ENCODE data around the gene TEKT3. TPM values are rescaled to one million over a fixed set of nuclear protein-coding genes. Genes with fewer than 3 reads are reported as not detected.

The TEKT3 gene
- total RNA-seq, 6 experiments from 2014 or later: not detected

DNA sequence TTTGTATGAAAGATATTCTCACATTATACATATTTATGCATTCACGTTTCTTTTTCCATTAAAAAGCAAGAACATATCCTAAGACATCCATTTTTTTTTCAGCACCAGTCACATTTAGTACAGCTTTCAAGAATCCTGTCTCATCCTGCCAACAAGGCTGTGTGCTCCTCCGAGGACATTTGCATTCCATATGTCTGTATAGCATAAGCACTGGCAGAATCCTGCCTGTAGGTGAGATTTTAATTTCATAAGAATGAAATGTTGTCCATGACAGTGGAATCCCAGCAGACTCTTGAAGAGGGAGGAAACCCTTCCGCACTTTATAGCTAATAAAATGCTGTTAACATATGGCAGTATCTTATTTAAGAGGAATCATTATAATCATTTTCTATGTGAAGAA is 73.4 kb downstream of the TEKT3 start:
- Histone ChIP-seq H3K4me1 (no peaks in the 10 kb centered on the region), H3K4me3 (no peak overlapping the region), H3K9me3 (no peaks in the 10 kb centered on the region), H3K27me3 (no peaks in the 10 kb centered on the region), H3K27ac (no peak overlapping the region), H3K36me3 (no peaks in the 10 kb centered on the region)
- WGBS (ENCODE audit: insufficient coverage, low coverage, low lambda C conversion rate, missing lambda C conversion rate): 51% methylated on average over 2 of the region's 3 CpGs
- intact Hi-C loops (cut with DNase I): loop anchor here in 1 of 2 donors (10.0 kb wide), 1 partner anchor 237 kb away; no protein-coding TSS in a partner anchor
- ATAC-seq (no peak), DNase-seq (no peak)
- TF ChIP-seq POLR2A (IDR thresholded peaks at IDR 0.05): no peak
- TF ChIP-seq, protein P1, sequence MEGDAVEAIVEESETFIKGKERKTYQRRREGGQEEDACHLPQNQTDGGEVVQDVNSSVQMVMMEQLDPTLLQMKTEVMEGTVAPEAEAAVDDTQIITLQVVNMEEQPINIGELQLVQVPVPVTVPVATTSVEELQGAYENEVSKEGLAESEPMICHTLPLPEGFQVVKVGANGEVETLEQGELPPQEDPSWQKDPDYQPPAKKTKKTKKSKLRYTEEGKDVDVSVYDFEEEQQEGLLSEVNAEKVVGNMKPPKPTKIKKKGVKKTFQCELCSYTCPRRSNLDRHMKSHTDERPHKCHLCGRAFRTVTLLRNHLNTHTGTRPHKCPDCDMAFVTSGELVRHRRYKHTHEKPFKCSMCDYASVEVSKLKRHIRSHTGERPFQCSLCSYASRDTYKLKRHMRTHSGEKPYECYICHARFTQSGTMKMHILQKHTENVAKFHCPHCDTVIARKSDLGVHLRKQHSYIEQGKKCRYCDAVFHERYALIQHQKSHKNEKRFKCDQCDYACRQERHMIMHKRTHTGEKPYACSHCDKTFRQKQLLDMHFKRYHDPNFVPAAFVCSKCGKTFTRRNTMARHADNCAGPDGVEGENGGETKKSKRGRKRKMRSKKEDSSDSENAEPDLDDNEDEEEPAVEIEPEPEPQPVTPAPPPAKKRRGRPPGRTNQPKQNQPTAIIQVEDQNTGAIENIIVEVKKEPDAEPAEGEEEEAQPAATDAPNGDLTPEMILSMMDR (IDR thresholded peaks at IDR 0.05): no peak

DNA sequence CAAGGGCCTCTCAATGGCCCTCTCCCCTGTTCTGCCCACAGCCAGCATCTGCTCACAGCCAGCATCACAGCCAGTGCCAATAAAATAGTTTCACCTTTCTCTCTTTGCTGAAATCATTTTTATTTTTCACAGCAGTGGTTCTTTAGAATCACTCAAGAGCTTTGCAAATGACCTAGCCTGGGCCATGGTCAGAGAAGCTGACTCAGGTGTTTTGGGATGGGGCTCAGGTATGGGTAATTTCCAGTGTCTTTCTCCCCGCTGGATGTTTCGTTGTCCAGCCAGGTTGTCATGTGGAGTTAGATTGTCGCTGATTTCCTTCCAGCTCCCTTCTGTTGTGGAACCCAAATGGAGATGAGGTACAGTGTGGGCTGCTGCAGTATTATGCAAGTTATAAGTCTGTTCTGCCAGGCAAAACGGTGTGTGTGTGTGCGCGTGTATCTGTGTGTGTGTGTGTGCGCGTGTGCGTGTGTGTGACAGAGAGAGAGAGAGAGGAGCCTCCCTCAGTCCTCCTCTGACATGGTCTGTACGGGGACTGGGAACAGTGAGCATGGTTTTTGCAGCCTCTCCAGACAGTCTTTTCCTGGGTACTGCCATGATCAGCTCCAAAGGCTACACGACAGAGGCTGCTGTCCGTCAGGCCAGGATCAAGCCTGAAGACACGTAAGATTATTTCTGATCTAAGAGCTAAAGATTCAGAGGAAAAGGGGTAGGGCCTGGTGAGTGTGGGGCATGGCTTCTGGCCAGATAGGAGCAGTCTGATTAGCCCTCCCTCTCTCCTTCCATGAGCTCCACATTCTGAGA is 74.9 kb downstream of the TEKT3 start:
- H3K4me1 ChIP-seq: peaks cover 0 to under 1% (median 0%) of the 10 kb centered on the region in 4 donors
- 68% methylated on average over 11 of the region's 13 CpGs for WGBS (ENCODE audit: insufficient coverage, low coverage, low lambda C conversion rate, missing lambda C conversion rate)
- no peak for DNase-seq
- H3K27me3 ChIP-seq: no peaks in the 10 kb centered on the region
- no peak for ATAC-seq
- TF ChIP-seq, protein P1 (IDR thresholded peaks at IDR 0.05): no peak
- no peak for TF ChIP-seq POLR2A (IDR thresholded peaks at IDR 0.05)
- no peak overlapping the region for H3K27ac ChIP-seq
- no peaks in the 10 kb centered on the region for H3K9me3 ChIP-seq
- no peak overlapping the region for H3K4me3 ChIP-seq
- intact Hi-C loops (cut with DNase I): loop anchor here in 1 of 2 donors (10.0 kb wide), 1 partner anchor 238 kb away; no protein-coding TSS in a partner anchor
- H3K36me3 ChIP-seq: no peaks in the 10 kb centered on the region

DNA sequence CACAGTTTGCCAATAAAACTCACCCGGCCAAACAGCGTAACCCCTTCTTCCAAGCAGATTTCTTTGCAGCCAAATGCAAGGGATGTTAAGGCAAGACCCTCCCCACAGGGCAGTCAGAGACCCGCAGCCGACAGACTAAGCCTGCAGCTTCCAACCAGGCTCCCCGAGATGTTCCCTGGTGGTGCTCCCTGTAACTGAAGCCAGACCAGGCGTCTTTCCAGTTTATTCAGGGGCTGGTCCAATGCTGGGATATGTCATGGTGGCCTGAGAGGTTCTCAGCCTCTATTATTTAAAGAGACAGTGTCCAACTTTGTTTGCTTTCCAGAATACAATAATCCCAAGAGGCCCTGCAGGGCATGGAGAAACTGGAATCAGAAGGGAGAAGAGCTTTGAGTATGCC is 76.3 kb downstream of the TEKT3 start, which contains the start of gene PMP22:
Gene PMP22, minus strand, starts transcription at position 196 of the 400 bp plus-strand sequence. CDS start 4,599 bp downstream, outside the sequence.
- no peak for DNase-seq
- H3K36me3 ChIP-seq: no peaks in the 10 kb centered on the region
- no peak for ATAC-seq
- TF ChIP-seq, protein P1 (IDR thresholded peaks at IDR 0.05): no peak
- no peak for TF ChIP-seq POLR2A (IDR thresholded peaks at IDR 0.05)
- intact Hi-C loops (cut with DNase I): loop anchor here in 1 of 2 donors (10.0 kb wide), 1 partner anchor 240 kb away; no protein-coding TSS in a partner anchor
- no peaks in the 10 kb centered on the region for H3K27me3 ChIP-seq
- no peaks in the 10 kb centered on the region for H3K9me3 ChIP-seq
- H3K4me1 ChIP-seq: peaks cover 0 to 7% (median 0%) of the 10 kb centered on the region in 4 donors
- H3K4me3 ChIP-seq: no peak within 1 kb of the TSS
- 78% methylated on average over 3 of the region's 6 CpGs for WGBS (ENCODE audit: insufficient coverage, low coverage, low lambda C conversion rate, missing lambda C conversion rate)
- H3K27ac ChIP-seq: no peak within 1 kb of the TSS

DNA sequence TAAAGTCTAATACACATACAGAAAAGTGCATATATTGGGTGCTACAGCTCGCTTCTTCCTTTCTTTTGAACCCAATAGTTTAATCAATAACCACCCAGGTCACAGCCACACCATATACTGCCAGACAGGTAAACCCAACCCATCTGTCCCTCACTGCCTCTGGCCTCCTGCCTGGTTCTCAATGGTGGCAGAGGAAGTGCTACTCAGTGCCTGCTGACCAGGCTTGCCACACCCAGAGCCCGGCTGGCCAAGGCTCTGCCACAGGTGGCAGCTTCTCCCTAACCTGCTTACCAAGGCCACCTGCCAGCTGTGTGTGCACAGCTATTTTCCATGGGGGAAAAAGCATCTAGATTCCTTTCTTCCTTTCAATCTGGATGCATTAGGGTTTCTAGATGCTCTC is 76.9 kb downstream of the TEKT3 start:
- no peaks in the 10 kb centered on the region for H3K27me3 ChIP-seq
- no peaks in the 10 kb centered on the region for H3K36me3 ChIP-seq
- peak; percentile 35 to 59 (median 54) for DNase-seq
- TF ChIP-seq POLR2A (IDR thresholded peaks at IDR 0.05): no peak
- TF ChIP-seq, protein P1 (IDR thresholded peaks at IDR 0.05): no peak
- 32% methylated on average over 2 of the region's 2 CpGs for WGBS (ENCODE audit: insufficient coverage, low coverage, low lambda C conversion rate, missing lambda C conversion rate)
- no peak overlapping the region for H3K27ac ChIP-seq
- intact Hi-C loops (cut with DNase I): loop anchor here in 1 of 2 donors (10.0 kb wide), 1 partner anchor 240 kb away; no protein-coding TSS in a partner anchor
- peaks cover 0 to 7% (median 0%) of the 10 kb centered on the region in 4 donors for H3K4me1 ChIP-seq
- ATAC-seq: peak in 1 of 4 donors; percentile 4
- no peak overlapping the region for H3K4me3 ChIP-seq
- H3K9me3 ChIP-seq: no peaks in the 10 kb centered on the region
